SU-DHL-6 (cell line): ENCODE measurements around the gene SLC39A11.

Source experiments
- H2AFZ ChIP-seq: fragments of 200-600 bp; sonication (generic); 2 replicates; pipeline ENCODE4 v1.6.1; 2014; ENCODE audit warnings: low read depth, mild to moderate bottlenecking, moderate library complexity, mixed read lengths, antibody characterized with exemption, low read length; ENCODE audit not compliant: severe bottlenecking
- H3F3A ChIP-seq: fragments of 200-600 bp; shearing (Covaris generic); 2 replicates; pipeline ENCODE4 v1.6.0; 2016; ENCODE audit warnings: antibody characterized with exemption, mild to moderate bottlenecking; ENCODE audit not compliant: insufficient read depth
- H3K27ac ChIP-seq: fragments of 200-600 bp; sonication (generic); 2 replicates; pipeline ENCODE4 v1.5.1; 2016; ENCODE audit warnings: low read depth, mild to moderate bottlenecking, low read length, moderate library complexity, mixed read lengths
- H3K27me3 ChIP-seq: fragments of 200-600 bp; sonication (generic), shearing (Covaris generic); 2 replicates; pipeline ENCODE4 v1.6.0; 2014; ENCODE audit warnings: mild to moderate bottlenecking, low read length
- H3K36me3 ChIP-seq: fragments of 200-600 bp; sonication (generic); 2 replicates; pipeline ENCODE4 v1.6.1; 2014; ENCODE audit warnings: mild to moderate bottlenecking, low read length, mixed read lengths
- H3K4me2 ChIP-seq: fragments of 300-600, 200-600 bp; shearing (Covaris generic), sonication (generic); 2 replicates; pipeline ENCODE4 v1.6.0; 2014; ENCODE audit warnings: low read length, low read depth, mild to moderate bottlenecking; ENCODE audit not compliant: poor library complexity, severe bottlenecking
- H3K4me3 ChIP-seq: fragments of 200-600 bp; sonication (generic); 2 replicates; pipeline ENCODE4 v1.5.1; 2014; ENCODE audit warnings: antibody characterized with exemption, low read length, mild to moderate bottlenecking, mixed read lengths; ENCODE audit not compliant: insufficient read depth, poor library complexity, severe bottlenecking
- H3K79me2 ChIP-seq: fragments of 200-600 bp; sonication (generic); 2 replicates; pipeline ENCODE4 v1.6.1; 2014; ENCODE audit warnings: mild to moderate bottlenecking, low read length, moderate library complexity; ENCODE audit not compliant: insufficient read depth
- H3K9ac ChIP-seq: fragments of 200-600 bp; sonication (generic); 2 replicates; pipeline ENCODE4 v1.7.0; 2014; ENCODE audit warnings: mild to moderate bottlenecking, low read length
- H3K9me2 ChIP-seq: fragments of 200-600 bp; sonication (generic); replicated peaks from 2 replicates; pipeline ENCODE4 v1.6.1; 2014; ENCODE audit warnings: low read length; ENCODE audit not compliant: insufficient read depth
- H3K9me3 ChIP-seq: fragments of 200-600 bp; sonication (generic); 2 replicates; pipeline ENCODE4 v1.6.1; 2014; ENCODE audit warnings: low read length, mixed read lengths; ENCODE audit not compliant: insufficient read depth
- H4K20me1 ChIP-seq: fragments of 200-600 bp; sonication (generic); 2 replicates; pipeline ENCODE4 v1.6.1; 2014; ENCODE audit warnings: low read depth, mild to moderate bottlenecking, antibody characterized with exemption, low read length, moderate library complexity, mixed read lengths
- CTCF ChIP-seq: fragments of 200-600 bp; sonication (generic); IDR thresholded peaks from one replicate; pipeline ENCODE4 v1.5.1; 2017; ENCODE audit warnings: antibody characterized with exemption, mild to moderate bottlenecking, low read length, moderate library complexity; ENCODE audit not compliant: insufficient read depth, poor library complexity, severe bottlenecking
- EZH2phosphoT487 ChIP-seq: fragments of 200-600 bp; sonication (generic), shearing (Covaris generic); conservative IDR thresholded peaks from 2 replicates; pipeline ENCODE4 v1.6.1; 2018; ENCODE audit warnings: mild to moderate bottlenecking, antibody characterized with exemption, low read length, moderate library complexity, mixed read lengths

The SLC39A11 gene

GRCh38 chr17:72985882-72986720 is 106.4 kb downstream of the SLC39A11 start:
- H3F3A ChIP-seq, result no peaks in the 10 kb centered on the region
- H2AFZ ChIP-seq, result no peak overlapping the region
- H3K36me3 ChIP-seq, result no peaks in the 10 kb centered on the region
- no peaks in the 10 kb centered on the region for H3K9me3 ChIP-seq
- no peaks in the 10 kb centered on the region for H4K20me1 ChIP-seq
- TF ChIP-seq CTCF (peak; percentile 73), EZH2phosphoT487 (no peak)
- no peak overlapping the region for H3K9ac ChIP-seq
- no peaks in the 10 kb centered on the region for H3K27me3 ChIP-seq
- no peak overlapping the region for H3K4me2 ChIP-seq
- H3K9me2 ChIP-seq, result no peaks in the 10 kb centered on the region
- no peak overlapping the region for H3K4me3 ChIP-seq
- 0 out of 2 replicates have a peak, but pooled peaks cover 3% of the 10 kb centered on the region for H3K79me2 ChIP-seq
- H3K27ac ChIP-seq, result no peak overlapping the region

GRCh38 chr17:72984926-72985325 is 107.6 kb downstream of the SLC39A11 start:
- Histone ChIP-seq H4K20me1 (no peaks in the 10 kb centered on the region), H3K79me2 (0 out of 2 replicates have a peak, but pooled peaks cover 3% of the 10 kb centered on the region), H3K9me2 (no peaks in the 10 kb centered on the region), H3K36me3 (no peaks in the 10 kb centered on the region), H3K27ac (no peak overlapping the region), H3K9me3 (no peaks in the 10 kb centered on the region), H3K4me2 (no peak overlapping the region), H2AFZ (no peak overlapping the region), H3K4me3 (no peak overlapping the region), H3K9ac (no peak overlapping the region), H3F3A (no peaks in the 10 kb centered on the region), H3K27me3 (no peaks in the 10 kb centered on the region)
- TF ChIP-seq CTCF (no peak), EZH2phosphoT487 (no peak)

GRCh38 chr17:72984145-72984925 is 108.2 kb downstream of the SLC39A11 start:
- H3K27ac ChIP-seq, result no peak overlapping the region

More at GRCh38 chr17:72984145-72984925, 108.2 kb downstream of the SLC39A11 start:
- Histone ChIP-seq H3K9ac (no peak overlapping the region), H3F3A (no peaks in the 10 kb centered on the region), H4K20me1 (no peaks in the 10 kb centered on the region), H3K27me3 (no peaks in the 10 kb centered on the region), H3K9me2 (no peaks in the 10 kb centered on the region), H2AFZ (no peak overlapping the region), H3K36me3 (no peaks in the 10 kb centered on the region), H3K4me2 (no peak overlapping the region), H3K4me3 (no peak overlapping the region), H3K79me2 (0 out of 2 replicates have a peak, but pooled peaks cover 3% of the 10 kb centered on the region), H3K9me3 (no peaks in the 10 kb centered on the region)
- TF ChIP-seq CTCF, result no peak
- TF ChIP-seq EZH2phosphoT487, result no peak
